ENCODE results near the gene GRM5.
"Not testable (repeated sequence)": the region's sequence is repeated elsewhere in the genome, so short reads cannot be mapped to it uniquely, and the experiment has no call there.

DNA sequence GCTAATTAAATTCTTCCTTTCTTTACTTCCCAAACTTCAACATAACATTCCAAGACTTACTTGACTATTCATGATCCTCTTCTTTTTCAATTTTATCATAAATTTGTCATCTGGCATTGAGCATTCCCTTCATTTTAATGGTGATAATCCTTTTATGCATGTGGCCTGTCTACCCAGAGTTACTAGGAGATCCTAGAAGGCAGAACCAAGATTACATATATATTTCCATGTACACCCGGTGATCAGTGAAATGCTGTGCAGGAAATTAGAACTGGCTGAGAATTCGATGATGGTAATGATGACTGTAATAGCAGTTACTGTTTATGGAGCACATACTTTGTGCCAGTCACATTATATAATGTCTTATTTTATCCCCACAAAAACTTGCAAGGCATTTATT lies 104.2 kb downstream of the GRM5 start:
- TF ChIP-seq POLR2AphosphoS5 (IDR thresholded peaks at IDR 0.05; ENCODE audit: low read depth, low read length); POLR2A (IDR thresholded peaks at IDR 0.05; ENCODE audit: low read depth, low read length); TAF1 (IDR thresholded peaks at IDR 0.05; ENCODE audit: borderline replicate concordance, low read depth, low read length): not testable (repeated sequence)
